Upper lobe of right lung (tissue), 1 donor: ENCODE results near the gene DDX39A. TPM values are rescaled to one million over a fixed set of nuclear protein-coding genes. Genes with fewer than 3 reads are reported as not detected.

Experiments used
- ATAC-seq: fragments of 200-7000 bp; cut with Tn5 transposase; one replicate; pipeline ENCODE4 v1.9.1; 2020; ENCODE audit warnings: mild to moderate bottlenecking, moderate library complexity
- DNase-seq: peaks from one replicate; pipeline ENCODE4 v3.0.0-alpha.2; 2020
- H3K27ac ChIP-seq: fragments of 200-600 bp; one replicate; pipeline ENCODE4 v1.8.0; 2022
- H3K27me3 ChIP-seq: fragments of 200-600 bp; one replicate; pipeline ENCODE4 v1.8.0; 2022; ENCODE audit warnings: mild to moderate bottlenecking
- H3K36me3 ChIP-seq: fragments of 200-600 bp; one replicate; pipeline ENCODE4 v1.8.0; 2022
- H3K4me1 ChIP-seq: fragments of 200-600 bp; one replicate; pipeline ENCODE4 v1.8.0; 2022
- H3K4me3 ChIP-seq: fragments of 200-600 bp; one replicate; pipeline ENCODE4 v1.8.0; 2022; ENCODE audit warnings: mild to moderate bottlenecking
- H3K9me3 ChIP-seq: fragments of 200-600 bp; one replicate; pipeline ENCODE4 v1.8.0; 2022
- intact Hi-C: fragments of 100-400 bp; cut with DNase I; formaldehyde crosslinking; loops from one replicate; pipeline ENCODE4 v1.11.0; 2022
- total RNA-seq: library from RNA; stranded (reverse); fragmentation: NEBNext Ultra II Directional; extraction: Animal tissue kit (Norgen Biotek cat#: 25700); gene quantifications from one replicate; pipeline ENCODE4 v1.2.1, GENCODE V29; 2021
- TF ChIP-seq, protein P1 (sequence below): fragments of 200-600 bp; IDR thresholded peaks from one replicate; pipeline ENCODE4 v1.8.0; 2022; ENCODE audit warnings: antibody characterized with exemption
- donor health status: DM: no; HTN: yes; CAD: no; lungs with severe emphysema.

Gene DDX39A
- total RNA-seq, 1 donor from 2014 or later: 63.0 TPM

DNA sequence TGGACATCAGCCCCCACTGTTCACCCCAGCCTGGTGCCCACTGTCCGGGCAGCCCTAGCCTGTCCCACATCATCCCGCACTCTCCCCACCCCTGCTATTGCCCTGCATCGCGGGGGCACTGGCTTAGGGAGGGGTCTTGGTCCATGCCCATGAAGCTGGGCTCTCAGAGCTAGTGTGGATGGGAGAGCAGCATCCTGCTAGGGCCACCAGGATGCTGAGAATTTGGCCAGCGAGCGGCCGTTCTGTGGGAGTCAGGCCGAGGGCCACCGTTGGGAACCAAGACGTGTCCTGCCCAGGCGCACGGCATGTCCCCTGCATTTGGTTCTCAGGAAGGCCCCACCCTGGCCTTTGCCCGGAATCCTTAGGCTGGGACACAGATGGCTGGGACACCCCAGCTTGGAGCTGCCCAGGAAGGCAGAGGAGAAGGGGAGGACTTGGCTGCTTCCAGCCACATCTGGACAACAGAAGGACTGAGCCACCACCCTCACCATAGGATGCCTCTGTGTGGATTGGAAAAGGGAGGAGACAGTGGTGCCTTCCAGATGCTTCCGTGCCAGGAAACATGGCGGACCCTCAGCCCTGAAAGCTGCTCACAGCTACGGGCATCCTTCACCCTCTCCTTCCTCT lies 23.3 kb downstream of the DDX39A start:
- Histone ChIP-seq H3K27ac (no peak overlapping the region), H3K27me3 (no peaks in the 10 kb centered on the region), H3K4me3 (no peak overlapping the region), H3K36me3 (peaks cover 94% of the 10 kb centered on the region), H3K4me1 (no peaks in the 10 kb centered on the region), H3K9me3 (no peaks in the 10 kb centered on the region)
- ATAC-seq: peak; percentile 18
- intact Hi-C loops: no loop called here
- DNase-seq: no peak
- TF ChIP-seq, protein P1, sequence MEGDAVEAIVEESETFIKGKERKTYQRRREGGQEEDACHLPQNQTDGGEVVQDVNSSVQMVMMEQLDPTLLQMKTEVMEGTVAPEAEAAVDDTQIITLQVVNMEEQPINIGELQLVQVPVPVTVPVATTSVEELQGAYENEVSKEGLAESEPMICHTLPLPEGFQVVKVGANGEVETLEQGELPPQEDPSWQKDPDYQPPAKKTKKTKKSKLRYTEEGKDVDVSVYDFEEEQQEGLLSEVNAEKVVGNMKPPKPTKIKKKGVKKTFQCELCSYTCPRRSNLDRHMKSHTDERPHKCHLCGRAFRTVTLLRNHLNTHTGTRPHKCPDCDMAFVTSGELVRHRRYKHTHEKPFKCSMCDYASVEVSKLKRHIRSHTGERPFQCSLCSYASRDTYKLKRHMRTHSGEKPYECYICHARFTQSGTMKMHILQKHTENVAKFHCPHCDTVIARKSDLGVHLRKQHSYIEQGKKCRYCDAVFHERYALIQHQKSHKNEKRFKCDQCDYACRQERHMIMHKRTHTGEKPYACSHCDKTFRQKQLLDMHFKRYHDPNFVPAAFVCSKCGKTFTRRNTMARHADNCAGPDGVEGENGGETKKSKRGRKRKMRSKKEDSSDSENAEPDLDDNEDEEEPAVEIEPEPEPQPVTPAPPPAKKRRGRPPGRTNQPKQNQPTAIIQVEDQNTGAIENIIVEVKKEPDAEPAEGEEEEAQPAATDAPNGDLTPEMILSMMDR: no peak

- ATAC-seq: peak; percentile 7
- intact Hi-C loops: no loop called here
- no peaks in the 10 kb centered on the region for H3K4me1 ChIP-seq
- H3K36me3 ChIP-seq: peaks cover 94% of the 10 kb centered on the region
- TF ChIP-seq, protein P1: no peak
- no peak overlapping the region for H3K4me3 ChIP-seq
- H3K27ac ChIP-seq: no peak overlapping the region
- no peaks in the 10 kb centered on the region for H3K9me3 ChIP-seq
- H3K27me3 ChIP-seq: no peaks in the 10 kb centered on the region
- no peak for DNase-seq
These were observed 23.9 kb downstream of the DDX39A start for GRCh38 chr19:14395262-14395661.

GRCh38 chr19:14394167-14394566 lies 25.0 kb downstream of the DDX39A start:
- intact Hi-C loops: no loop called here
- ATAC-seq (no peak), DNase-seq (no peak)
- H3K27ac ChIP-seq: no peak overlapping the region
- H3K4me1 ChIP-seq: no peaks in the 10 kb centered on the region
- TF ChIP-seq, protein P1: no peak
- peaks cover 88% of the 10 kb centered on the region for H3K36me3 ChIP-seq
- no peaks in the 10 kb centered on the region for H3K9me3 ChIP-seq
- H3K4me3 ChIP-seq: no peak overlapping the region
- H3K27me3 ChIP-seq: no peaks in the 10 kb centered on the region

- H3K4me1 ChIP-seq: no peaks in the 10 kb centered on the region
- TF ChIP-seq, protein P1: no peak
- ATAC-seq: no peak
- H3K36me3 ChIP-seq: peaks cover 79% of the 10 kb centered on the region
- no peak for DNase-seq
- intact Hi-C loops: no loop called here
- no peak overlapping the region for H3K4me3 ChIP-seq
- H3K9me3 ChIP-seq: no peaks in the 10 kb centered on the region
- H3K27me3 ChIP-seq: no peaks in the 10 kb centered on the region
- no peak overlapping the region for H3K27ac ChIP-seq
These were observed 25.8 kb downstream of the DDX39A start for GRCh38 chr19:14393329-14393728.

GRCh38 chr19:14391156-14391821 lies 27.9 kb downstream of the DDX39A start:
- Histone ChIP-seq H3K27ac (no peak overlapping the region), H3K4me1 (no peaks in the 10 kb centered on the region), H3K27me3 (no peaks in the 10 kb centered on the region), H3K4me3 (no peak overlapping the region), H3K36me3 (peaks cover 70% of the 10 kb centered on the region), H3K9me3 (no peaks in the 10 kb centered on the region)
- intact Hi-C loops: no loop called here
- ATAC-seq (no peak), DNase-seq (no peak)
- TF ChIP-seq, protein P1: no peak
